ENCODE results near the gene NAAA. TPM values are rescaled to one million over a fixed set of nuclear protein-coding genes. Genes with fewer than 3 reads are reported as not detected.
"Not testable (repeated sequence)": the region's sequence is repeated elsewhere in the genome, so short reads cannot be mapped to it uniquely, and the experiment has no call there.

Gene NAAA
- polyA plus RNA-seq, 4 donors, result 11.4 to 69.1 (median 23.3) TPM

DNA sequence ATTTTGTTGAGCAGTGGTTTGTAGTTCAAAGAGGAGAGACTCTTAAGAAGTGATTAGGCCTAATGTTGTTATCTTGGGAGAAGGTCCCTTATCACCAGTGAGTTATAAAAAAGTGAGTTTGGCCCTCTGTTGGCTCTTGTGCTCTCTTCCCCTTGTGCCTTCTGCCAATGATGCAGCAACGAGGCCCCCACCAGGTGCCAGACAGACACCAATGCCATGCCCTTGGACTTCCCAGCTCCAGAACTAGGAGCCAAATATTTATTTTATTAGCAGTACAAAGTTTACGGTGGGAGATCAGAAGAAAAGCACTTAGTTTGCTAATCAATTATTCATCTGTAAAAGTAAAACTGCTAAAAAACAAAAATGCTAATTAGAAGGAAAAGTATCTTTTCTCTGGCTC, 22.7 kb upstream of the NAAA start:
- no peaks in the 10 kb centered on the region for H3K27me3 ChIP-seq (ENCODE audit: control insufficient read depth in 3 of 3, insufficient read depth in 3 of 3, low read length in 3 of 3)
- H3K4me3 ChIP-seq (ENCODE audit: low read depth in 1 of 3, low read length in 3 of 3), result no peak overlapping the region
- H3K4me1 ChIP-seq (ENCODE audit: control insufficient read depth in 3 of 3, insufficient read depth in 2 of 3, low read depth in 1 of 3, low read length in 2 of 3), result no peaks in the 10 kb centered on the region
- no peak for FAIRE-seq
- H3K9me3 ChIP-seq (ENCODE audit: control insufficient read depth in 2 of 2, insufficient read depth in 1 of 2, low read depth in 1 of 2, low read length in 1 of 2), result peaks cover 1 to 14% of the 10 kb centered on the region in 2 donors
- no peak overlapping the region for H3K27ac ChIP-seq (ENCODE audit: low read depth in 1 of 3, low read length in 2 of 3)
- DNase-seq, result no peak
- H3K36me3 ChIP-seq (ENCODE audit: control insufficient read depth in 3 of 3, insufficient read depth in 2 of 3, low read depth in 1 of 3, low read length in 3 of 3), result peaks cover 20 to 35% (median 30%) of the 10 kb centered on the region in 3 donors
- 42 to 51% (median 45%) methylated on average over 2 of the region's 2 CpGs for WGBS, 3 donors

DNA sequence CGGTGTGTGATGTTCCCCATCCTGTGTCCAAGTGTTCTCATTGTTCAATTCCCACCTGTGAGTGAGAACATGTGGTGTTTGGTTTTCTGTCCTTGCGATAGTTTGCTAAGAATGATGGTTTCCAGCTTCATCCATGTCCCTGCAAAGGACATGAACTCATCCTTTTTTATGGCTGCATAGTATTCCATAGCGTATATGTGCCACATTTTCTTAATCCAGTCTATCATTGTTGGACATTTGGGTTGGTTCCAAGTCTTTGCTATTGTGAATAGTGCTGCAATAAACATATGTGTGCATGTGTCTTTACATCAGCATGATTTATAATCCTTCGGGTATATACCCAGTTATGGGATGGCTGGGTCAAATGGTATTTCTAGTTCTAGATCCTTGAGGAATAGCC, 21.3 kb upstream of the NAAA start:
- not testable (repeated sequence) for H3K27ac ChIP-seq (ENCODE audit: low read depth in 1 of 3, low read length in 2 of 3); H3K27me3 ChIP-seq (ENCODE audit: control insufficient read depth in 3 of 3, insufficient read depth in 3 of 3, low read length in 3 of 3); FAIRE-seq; H3K4me3 ChIP-seq (ENCODE audit: low read depth in 1 of 3, low read length in 3 of 3); H3K4me1 ChIP-seq (ENCODE audit: control insufficient read depth in 3 of 3, insufficient read depth in 2 of 3, low read depth in 1 of 3, low read length in 2 of 3); DNase-seq
- Histone ChIP-seq H3K9me3 (ENCODE audit: control insufficient read depth in 2 of 2, insufficient read depth in 1 of 2, low read depth in 1 of 2, low read length in 1 of 2) (peaks cover 1 to 14% of the 10 kb centered on the region in 2 donors), H3K36me3 (ENCODE audit: control insufficient read depth in 3 of 3, insufficient read depth in 2 of 3, low read depth in 1 of 3, low read length in 3 of 3) (peaks cover 23 to 36% (median 36%) of the 10 kb centered on the region in 3 donors)
- WGBS, 3 donors, result 85 to 98% (median 90%) methylated on average over 2 to 4 of the region's 4 CpGs

DNA sequence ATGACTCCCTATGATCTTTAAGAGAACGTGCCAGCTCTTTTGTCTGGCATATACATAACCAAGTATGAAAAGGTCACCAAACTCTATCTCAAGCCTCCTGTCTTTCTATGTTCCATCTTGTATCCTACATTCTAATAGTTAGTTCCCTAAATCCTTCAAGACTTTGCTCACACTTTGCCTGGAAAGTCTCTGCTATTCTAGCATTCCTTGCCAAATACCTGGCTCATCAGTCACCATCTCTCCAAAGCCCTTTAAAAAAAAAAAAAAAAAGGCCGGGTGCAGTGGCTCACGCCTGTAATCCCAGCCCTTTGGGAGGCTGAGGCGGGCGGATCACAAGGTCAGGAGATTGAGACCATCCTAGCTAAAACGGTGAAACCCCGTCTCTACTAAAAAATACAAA, 17.7 kb upstream of the NAAA start:
- not testable (repeated sequence) for FAIRE-seq

DNA sequence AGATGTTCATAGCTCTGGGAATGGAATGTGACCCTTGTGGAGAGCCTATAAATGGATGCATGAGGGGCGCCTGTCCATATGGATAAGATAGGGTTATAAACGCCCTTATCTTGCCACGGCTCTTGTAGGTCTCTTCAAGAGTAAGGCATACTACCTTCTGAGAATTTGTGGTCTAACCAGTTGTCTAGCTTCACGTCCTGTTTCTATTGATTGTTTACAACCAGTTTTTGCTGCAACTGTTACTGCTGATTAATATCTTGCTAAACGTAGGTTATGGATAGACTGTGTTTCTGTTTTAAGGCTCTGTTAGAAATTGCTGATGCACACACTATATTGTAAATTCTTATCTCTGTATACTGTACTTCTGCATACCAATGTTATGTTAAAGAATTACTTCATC, 14.0 kb upstream of the NAAA start:
- FAIRE-seq, DNase-seq: not testable (repeated sequence)
- H3K36me3 ChIP-seq (ENCODE audit: control insufficient read depth in 3 of 3, insufficient read depth in 2 of 3, low read depth in 1 of 3, low read length in 3 of 3), result peaks cover 9 to 35% (median 34%) of the 10 kb centered on the region in 3 donors

More for the DNA sequence above, 17.7 kb upstream of the NAAA start:
- peaks cover 15 to 38% (median 30%) of the 10 kb centered on the region in 3 donors for H3K36me3 ChIP-seq (ENCODE audit: control insufficient read depth in 3 of 3, insufficient read depth in 2 of 3, low read depth in 1 of 3, low read length in 3 of 3)
- not testable (repeated sequence) for H3K27ac ChIP-seq (ENCODE audit: low read depth in 1 of 3, low read length in 2 of 3); H3K4me3 ChIP-seq (ENCODE audit: low read depth in 1 of 3, low read length in 3 of 3); H3K4me1 ChIP-seq (ENCODE audit: control insufficient read depth in 3 of 3, insufficient read depth in 2 of 3, low read depth in 1 of 3, low read length in 2 of 3); H3K9me3 ChIP-seq (ENCODE audit: control insufficient read depth in 2 of 2, insufficient read depth in 1 of 2, low read depth in 1 of 2, low read length in 1 of 2); DNase-seq; H3K27me3 ChIP-seq (ENCODE audit: control insufficient read depth in 3 of 3, insufficient read depth in 3 of 3, low read length in 3 of 3)
- WGBS, 3 donors, result 96 to 100% (median 97%) methylated on average over 3 to 7 of the region's 7 CpGs

DNA sequence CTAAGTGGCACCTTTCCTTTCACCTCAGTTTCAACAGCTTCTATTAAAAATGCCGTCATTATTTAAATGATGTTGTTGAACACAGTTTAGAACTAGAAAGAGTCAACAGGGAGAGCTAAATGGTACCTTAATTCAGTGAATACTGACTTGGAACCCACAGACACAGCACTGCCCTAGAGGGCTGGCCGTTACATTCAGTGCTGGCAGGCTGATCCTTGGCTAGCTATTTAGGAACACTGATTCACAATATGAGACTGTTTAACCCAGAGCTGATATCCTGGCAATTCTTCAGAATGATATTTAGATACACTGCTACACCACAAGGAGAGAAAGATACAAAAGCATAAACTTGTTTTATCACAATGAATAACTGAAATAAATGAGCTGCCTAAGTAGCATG, 12.7 kb upstream of the NAAA start:
- Histone ChIP-seq H3K36me3 (ENCODE audit: control insufficient read depth in 3 of 3, insufficient read depth in 2 of 3, low read depth in 1 of 3, low read length in 3 of 3) (peaks cover 9 to 30% (median 28%) of the 10 kb centered on the region in 3 donors), H3K9me3 (ENCODE audit: control insufficient read depth in 2 of 2, insufficient read depth in 1 of 2, low read depth in 1 of 2, low read length in 1 of 2) (no peaks in the 10 kb centered on the region), H3K27ac (ENCODE audit: low read depth in 1 of 3, low read length in 2 of 3) (peak overlapping the region in 1 of 3 donors; percentile 4), H3K4me3 (ENCODE audit: low read depth in 1 of 3, low read length in 3 of 3) (no peak overlapping the region), H3K27me3 (ENCODE audit: control insufficient read depth in 3 of 3, insufficient read depth in 3 of 3, low read length in 3 of 3) (no peaks in the 10 kb centered on the region), H3K4me1 (ENCODE audit: control insufficient read depth in 3 of 3, insufficient read depth in 2 of 3, low read depth in 1 of 3, low read length in 2 of 3) (no peaks in the 10 kb centered on the region)
- 56 to 87% (median 83%) methylated on average over 2 of the region's 2 CpGs for WGBS, 3 donors
- DNase-seq (no peak), FAIRE-seq (no peak)

More for the DNA sequence above, 14.0 kb upstream of the NAAA start:
- not testable (repeated sequence) for H3K4me1 ChIP-seq (ENCODE audit: control insufficient read depth in 3 of 3, insufficient read depth in 2 of 3, low read depth in 1 of 3, low read length in 2 of 3); H3K4me3 ChIP-seq (ENCODE audit: low read depth in 1 of 3, low read length in 3 of 3); H3K9me3 ChIP-seq (ENCODE audit: control insufficient read depth in 2 of 2, insufficient read depth in 1 of 2, low read depth in 1 of 2, low read length in 1 of 2); H3K27me3 ChIP-seq (ENCODE audit: control insufficient read depth in 3 of 3, insufficient read depth in 3 of 3, low read length in 3 of 3); H3K27ac ChIP-seq (ENCODE audit: low read depth in 1 of 3, low read length in 2 of 3)
- WGBS, 3 donors, result 63 to 78% (median 77%) methylated on average over 5 of the region's 5 CpGs

DNA sequence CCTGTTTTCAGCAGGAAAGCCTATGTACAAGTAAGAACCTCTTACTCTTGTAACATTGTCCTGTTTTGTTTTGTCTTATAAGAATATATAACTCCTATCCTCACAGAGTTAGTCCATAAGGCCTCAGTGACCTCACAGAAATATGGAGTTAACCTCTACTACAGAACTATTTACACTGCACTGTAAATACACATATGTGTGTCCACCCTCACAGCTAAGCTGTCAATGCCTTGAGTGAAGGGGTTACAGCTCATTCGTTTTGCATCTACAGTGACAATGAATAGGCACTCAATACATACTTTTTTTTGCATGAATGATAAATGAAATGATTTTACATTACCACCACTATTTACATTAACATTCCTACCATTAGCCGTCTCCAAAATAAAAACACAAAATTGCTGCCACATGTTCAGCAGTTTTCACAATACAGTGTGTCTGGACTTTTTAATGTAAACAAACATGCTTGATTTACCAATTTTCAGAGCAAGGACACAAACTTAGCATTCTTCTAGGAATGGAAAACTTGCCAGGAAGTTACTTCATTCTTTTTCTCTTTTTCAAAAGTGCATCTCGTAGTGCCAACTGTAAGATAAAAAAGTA, 9.5 kb upstream of the NAAA start:
- Histone ChIP-seq H3K4me1 (ENCODE audit: control insufficient read depth in 3 of 3, insufficient read depth in 2 of 3, low read depth in 1 of 3, low read length in 2 of 3) (no peaks in the 10 kb centered on the region), H3K4me3 (ENCODE audit: low read depth in 1 of 3, low read length in 3 of 3) (no peak overlapping the region), H3K27ac (ENCODE audit: low read depth in 1 of 3, low read length in 2 of 3) (no peak overlapping the region), H3K27me3 (ENCODE audit: control insufficient read depth in 3 of 3, insufficient read depth in 3 of 3, low read length in 3 of 3) (no peaks in the 10 kb centered on the region), H3K36me3 (ENCODE audit: control insufficient read depth in 3 of 3, insufficient read depth in 2 of 3, low read depth in 1 of 3, low read length in 3 of 3) (peaks cover 3 to 30% (median 17%) of the 10 kb centered on the region in 3 donors), H3K9me3 (ENCODE audit: control insufficient read depth in 2 of 2, insufficient read depth in 1 of 2, low read depth in 1 of 2, low read length in 1 of 2) (no peaks in the 10 kb centered on the region)
- FAIRE-seq (peak; percentile 5), DNase-seq (no peak)
- WGBS, 3 donors, result 63 to 90% (median 78%) methylated on average over 3 of the region's 3 CpGs

DNA sequence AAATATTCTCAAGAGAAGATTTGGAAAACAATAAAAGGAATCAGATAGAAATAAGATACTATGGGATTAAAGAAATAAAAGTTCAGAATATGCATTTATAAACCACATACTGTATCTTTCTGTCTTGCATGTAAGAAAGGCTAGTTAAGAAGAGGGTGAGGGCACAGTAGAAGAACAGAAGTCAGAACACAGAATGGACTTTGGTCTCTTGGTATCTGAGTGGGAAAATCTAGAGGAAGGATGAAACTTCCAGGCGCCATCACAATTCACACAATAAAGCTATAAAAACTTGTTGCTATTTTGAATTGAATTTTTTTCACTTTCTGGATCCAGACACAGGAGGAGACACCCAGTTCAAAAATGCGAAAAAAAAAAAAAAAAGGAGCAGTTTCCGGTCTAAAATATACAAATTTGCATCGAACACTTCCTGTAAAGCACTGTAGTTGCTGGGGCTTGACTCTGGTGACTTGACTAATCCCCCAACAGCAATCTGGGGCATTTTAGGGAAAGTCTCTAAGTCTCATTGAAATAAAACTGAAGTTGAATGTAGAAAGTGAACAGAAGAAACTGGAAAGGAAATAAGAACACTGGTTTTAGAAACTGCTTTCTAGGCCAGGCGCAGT, 8.1 kb upstream of the NAAA start:
- FAIRE-seq (no peak), DNase-seq (peak; percentile 44 to 53)
- Histone ChIP-seq H3K27ac (ENCODE audit: low read depth in 1 of 3, low read length in 2 of 3) (no peak overlapping the region), H3K27me3 (ENCODE audit: control insufficient read depth in 3 of 3, insufficient read depth in 3 of 3, low read length in 3 of 3) (no peaks in the 10 kb centered on the region), H3K4me3 (ENCODE audit: low read depth in 1 of 3, low read length in 3 of 3) (no peak overlapping the region), H3K4me1 (ENCODE audit: control insufficient read depth in 3 of 3, insufficient read depth in 2 of 3, low read depth in 1 of 3, low read length in 2 of 3) (no peaks in the 10 kb centered on the region), H3K36me3 (ENCODE audit: control insufficient read depth in 3 of 3, insufficient read depth in 2 of 3, low read depth in 1 of 3, low read length in 3 of 3) (peaks cover 2 to 24% (median 15%) of the 10 kb centered on the region in 3 donors), H3K9me3 (ENCODE audit: control insufficient read depth in 2 of 2, insufficient read depth in 1 of 2, low read depth in 1 of 2, low read length in 1 of 2) (no peaks in the 10 kb centered on the region)
- WGBS, 3 donors, result 67 to 72% (median 69%) methylated on average over 5 of the region's 5 CpGs

DNA sequence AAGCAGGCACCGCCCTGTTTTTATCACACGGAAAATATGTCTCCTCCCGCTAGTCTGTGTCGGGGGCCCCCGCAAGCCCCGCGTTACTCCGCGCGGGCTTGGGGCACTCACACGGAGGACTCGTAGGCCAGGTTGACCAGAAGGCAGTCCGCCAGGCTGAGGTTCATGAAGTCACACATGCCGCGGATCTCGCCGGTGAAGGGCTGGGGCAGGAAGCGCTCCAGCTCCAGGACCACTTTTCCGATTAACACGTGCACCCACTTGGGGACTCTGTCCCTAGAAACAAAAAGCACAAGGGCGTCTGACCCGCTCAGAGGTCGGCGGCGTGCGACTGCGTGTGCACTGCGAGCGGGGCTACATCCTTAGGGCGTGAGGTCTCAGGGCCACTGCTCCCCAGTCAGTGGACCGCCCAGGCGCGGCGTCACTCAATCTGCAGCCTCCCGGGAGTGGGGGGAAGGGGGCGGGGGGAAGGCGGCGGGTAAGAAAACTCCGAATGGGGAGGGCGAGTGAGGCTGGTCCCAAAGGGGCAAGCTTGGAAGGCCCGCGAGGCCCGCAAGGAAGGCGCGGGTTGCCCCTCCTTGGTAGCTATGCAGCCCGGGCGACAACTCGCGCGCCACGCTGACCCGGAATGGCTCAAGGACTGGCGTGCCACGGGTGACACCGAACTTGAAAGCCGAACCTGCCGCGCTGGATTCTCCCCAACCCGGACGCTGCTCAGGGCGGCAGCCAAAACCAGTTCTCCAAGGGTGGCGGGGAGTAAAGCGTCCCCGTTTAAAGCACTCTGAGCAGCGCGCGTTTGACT, 722 bp downstream of the NAAA start:
- H3K4me3 ChIP-seq (ENCODE audit: low read depth in 1 of 3, low read length in 3 of 3), result peak overlapping the region; percentile 48 to 97 (median 69)
- H3K27me3 ChIP-seq (ENCODE audit: control insufficient read depth in 3 of 3, insufficient read depth in 3 of 3, low read length in 3 of 3), result no peaks in the 10 kb centered on the region
- peak overlapping the region; percentile 16 to 87 (median 82) for H3K27ac ChIP-seq (ENCODE audit: low read depth in 1 of 3, low read length in 2 of 3)
- DNase-seq (peak; percentile 68 to 80), FAIRE-seq (no peak)
- H3K36me3 ChIP-seq (ENCODE audit: control insufficient read depth in 3 of 3, insufficient read depth in 2 of 3, low read depth in 1 of 3, low read length in 3 of 3), result peaks cover 0 to 13% (median 3%) of the 10 kb centered on the region in 3 donors
- H3K4me1 ChIP-seq (ENCODE audit: control insufficient read depth in 3 of 3, insufficient read depth in 2 of 3, low read depth in 1 of 3, low read length in 2 of 3), result peaks cover 0 to 10% (median 0%) of the 10 kb centered on the region in 3 donors
- H3K9me3 ChIP-seq (ENCODE audit: control insufficient read depth in 2 of 2, insufficient read depth in 1 of 2, low read depth in 1 of 2, low read length in 1 of 2), result no peaks in the 10 kb centered on the region
- 0 to 1% (median 0%) methylated on average over 64 to 67 of the region's 67 CpGs for WGBS, 3 donors

Data from small intestine (tissue), 7 donors.